Testis (tissue), 3 donors: ENCODE results near the gene EFNA5. TPM values are rescaled to one million over a fixed set of nuclear protein-coding genes. Genes with fewer than 3 reads are reported as not detected.
A peak's percentile ranks its signal among the peaks of the same experiment; 100 is the strongest.

Experiments
- DNase-seq: peaks from one replicate; pipeline ENCODE4 v3.0.0-alpha.2; 2019
- H3K27ac ChIP-seq, 2 donors: fragments of 200-600 bp; sonication (generic); one replicate each; pipeline ENCODE4 v1.5.1; 2019
- H3K27me3 ChIP-seq: fragments of 200-600 bp; sonication (generic); one replicate; pipeline ENCODE4 v1.5.1; 2019
- H3K36me3 ChIP-seq: fragments of 200-600 bp; sonication (generic); one replicate; pipeline ENCODE4 v1.5.1; 2017; ENCODE audit warnings: low read depth; ENCODE audit errors: missing control alignments
- H3K4me1 ChIP-seq: fragments of 200-600 bp; sonication (generic); one replicate; pipeline ENCODE4 v1.5.1; 2019
- H3K4me3 ChIP-seq, 2 donors: fragments of 200-600 bp; sonication (generic); one replicate each; pipeline ENCODE4 v1.5.1; 2017 to 2019
- H3K9me3 ChIP-seq: fragments of 200-600 bp; sonication (generic); one replicate; pipeline ENCODE4 v1.5.1; 2017
- POLR2A ChIP-seq: fragments of 450-650 bp; IDR thresholded peaks from one replicate; pipeline ENCODE4 v1.6.1; 2017; ENCODE audit warnings: antibody characterized with exemption, mild to moderate bottlenecking, moderate library complexity
- WGBS, 2 donors: methylation state at CpG; one replicate each; pipeline ENCODE4 v1.1.5; 2018; 5-methylcytosine and 5-hydroxymethylcytosine counted together
- intact Hi-C: fragments of 100-400 bp; cut with DNase I; formaldehyde crosslinking; loops from one replicate; pipeline ENCODE4 v1.15.1; 2023; ENCODE audit warnings: low total_unique reads
- polyA plus RNA-seq: library from polyadenylated mRNA; stranded (reverse); fragments of 350-450 nt; fragmentation: Illumina TruSeq; extraction: RNeasy Lipid Tissue Mini Kit (QIAGEN cat#74804); gene quantifications from one replicate; pipeline ENCODE4 v1.2.3, GENCODE V29; 2014; ENCODE audit warnings: low read depth, low replicate concordance; ENCODE audit not compliant: insufficient read depth
- total RNA-seq, 2 donors: library from RNA; depleted of rRNA; stranded (reverse); fragments of >200 nt; gene quantifications; one replicate each; pipeline ENCODE4 v1.2.3, GENCODE V29; 2016
- TF ChIP-seq, protein P1 (sequence below), 3 experiments: fragments of 450-650 bp in 2 of 3; fragments of 200-600 bp in 1 of 3; sonication (generic) in 1 of 3; IDR thresholded peaks; one replicate each; pipeline ENCODE4 v1.5.1; 2016 to 2019; ENCODE audit warnings: antibody characterized with exemption in 3 of 3, mild to moderate bottlenecking in 2 of 3, moderate library complexity in 1 of 3

The EFNA5 gene
- total and polyA plus RNA-seq, 3 donors from 2014 or later: 2.6 to 5.4 (median 3.5) TPM

DNA sequence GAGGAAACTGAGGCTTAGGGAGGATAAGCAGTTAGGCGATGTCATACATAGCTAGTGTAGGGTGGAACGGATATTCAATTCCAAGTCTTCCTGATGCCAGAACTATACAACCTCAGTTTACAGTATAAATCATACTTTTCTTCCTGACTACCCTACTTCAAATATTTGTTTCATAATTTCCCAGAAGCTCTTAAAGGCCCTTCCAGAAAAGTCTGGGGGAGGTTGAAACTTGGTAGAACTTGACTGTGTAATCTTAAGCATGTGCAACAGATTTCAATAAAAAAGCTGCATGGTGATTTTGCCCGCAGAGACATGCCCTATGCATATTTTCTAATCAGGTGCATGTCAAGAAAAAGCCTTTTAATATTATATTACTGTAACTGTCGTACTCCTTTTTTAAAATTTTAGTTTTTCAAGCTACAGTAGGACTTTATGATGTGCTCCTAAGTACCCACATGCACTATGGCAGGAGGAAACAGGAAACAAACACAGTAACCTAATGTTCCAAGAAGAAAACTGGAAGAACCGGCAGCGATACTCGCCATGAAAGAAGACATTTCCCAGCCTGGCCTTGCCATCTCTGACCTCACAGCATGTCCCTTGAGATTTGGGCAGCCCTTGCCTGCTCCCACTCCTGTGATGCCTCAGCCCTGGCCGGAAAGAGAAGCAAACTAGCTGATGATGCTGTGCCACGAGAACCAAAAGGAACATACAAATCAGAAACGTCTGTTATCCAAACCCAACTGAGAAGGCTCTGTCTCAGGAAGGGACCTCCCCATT is 266.0 kb downstream of the EFNA5 start:
- Histone ChIP-seq H3K4me3 (no peak overlapping the region), H3K27ac (no peak overlapping the region), H3K4me1 (peaks cover 5% of the 10 kb centered on the region), H3K27me3 (no peaks in the 10 kb centered on the region), H3K36me3 (no peaks in the 10 kb centered on the region), H3K9me3 (no peaks in the 10 kb centered on the region)
- WGBS, 2 donors: 70 to 82% methylated on average over 10 of the region's 10 CpGs
- DNase-seq: no peak
- TF ChIP-seq POLR2A: no peak
- TF ChIP-seq, protein P1, sequence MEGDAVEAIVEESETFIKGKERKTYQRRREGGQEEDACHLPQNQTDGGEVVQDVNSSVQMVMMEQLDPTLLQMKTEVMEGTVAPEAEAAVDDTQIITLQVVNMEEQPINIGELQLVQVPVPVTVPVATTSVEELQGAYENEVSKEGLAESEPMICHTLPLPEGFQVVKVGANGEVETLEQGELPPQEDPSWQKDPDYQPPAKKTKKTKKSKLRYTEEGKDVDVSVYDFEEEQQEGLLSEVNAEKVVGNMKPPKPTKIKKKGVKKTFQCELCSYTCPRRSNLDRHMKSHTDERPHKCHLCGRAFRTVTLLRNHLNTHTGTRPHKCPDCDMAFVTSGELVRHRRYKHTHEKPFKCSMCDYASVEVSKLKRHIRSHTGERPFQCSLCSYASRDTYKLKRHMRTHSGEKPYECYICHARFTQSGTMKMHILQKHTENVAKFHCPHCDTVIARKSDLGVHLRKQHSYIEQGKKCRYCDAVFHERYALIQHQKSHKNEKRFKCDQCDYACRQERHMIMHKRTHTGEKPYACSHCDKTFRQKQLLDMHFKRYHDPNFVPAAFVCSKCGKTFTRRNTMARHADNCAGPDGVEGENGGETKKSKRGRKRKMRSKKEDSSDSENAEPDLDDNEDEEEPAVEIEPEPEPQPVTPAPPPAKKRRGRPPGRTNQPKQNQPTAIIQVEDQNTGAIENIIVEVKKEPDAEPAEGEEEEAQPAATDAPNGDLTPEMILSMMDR (IDR thresholded peaks at IDR 0.05): no peak
- intact Hi-C loops: no loop called here

DNA sequence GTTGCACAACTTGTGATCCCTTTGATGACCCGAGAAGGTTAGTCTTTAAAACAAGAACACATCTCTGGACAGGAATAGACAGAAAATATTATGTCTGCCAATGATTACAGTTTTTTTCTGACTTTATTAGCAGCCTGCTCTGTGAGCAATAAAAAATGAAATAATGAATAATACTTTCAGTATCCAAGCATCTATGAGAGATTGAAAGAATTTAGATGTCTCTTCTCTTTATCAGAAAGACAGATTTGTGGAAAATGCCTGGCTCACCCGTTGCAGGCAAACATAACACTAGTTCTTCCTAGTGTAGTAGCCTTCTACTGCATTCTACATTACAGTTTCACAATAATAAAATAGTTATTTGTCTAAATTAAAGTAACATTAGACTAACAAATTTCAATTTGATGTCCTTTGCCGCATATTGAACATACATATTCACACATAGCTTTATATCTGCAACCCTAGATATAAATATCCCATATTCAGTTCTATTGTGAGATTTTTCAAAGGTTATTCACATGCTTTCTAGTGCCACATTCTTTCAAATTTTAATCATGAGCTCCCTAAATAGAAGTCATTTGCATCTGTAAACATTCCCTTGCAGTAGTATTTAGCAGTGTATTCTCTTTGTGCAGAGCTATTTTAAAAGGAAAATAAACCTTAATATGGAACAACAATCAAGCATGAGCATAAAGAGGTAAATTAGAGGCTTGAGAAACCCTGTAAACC is 267.3 kb downstream of the EFNA5 start:
- no peak for DNase-seq
- TF ChIP-seq POLR2A: no peak
- TF ChIP-seq, protein P1 (IDR thresholded peaks at IDR 0.05): no peak
- WGBS, 2 donors: 54 to 60% methylated on average over 3 of the region's 3 CpGs
- Histone ChIP-seq H3K4me1 (peaks cover 5% of the 10 kb centered on the region), H3K27ac (no peak overlapping the region), H3K27me3 (no peaks in the 10 kb centered on the region), H3K4me3 (no peak overlapping the region), H3K9me3 (no peaks in the 10 kb centered on the region), H3K36me3 (no peaks in the 10 kb centered on the region)
- intact Hi-C loops: no loop called here

DNA sequence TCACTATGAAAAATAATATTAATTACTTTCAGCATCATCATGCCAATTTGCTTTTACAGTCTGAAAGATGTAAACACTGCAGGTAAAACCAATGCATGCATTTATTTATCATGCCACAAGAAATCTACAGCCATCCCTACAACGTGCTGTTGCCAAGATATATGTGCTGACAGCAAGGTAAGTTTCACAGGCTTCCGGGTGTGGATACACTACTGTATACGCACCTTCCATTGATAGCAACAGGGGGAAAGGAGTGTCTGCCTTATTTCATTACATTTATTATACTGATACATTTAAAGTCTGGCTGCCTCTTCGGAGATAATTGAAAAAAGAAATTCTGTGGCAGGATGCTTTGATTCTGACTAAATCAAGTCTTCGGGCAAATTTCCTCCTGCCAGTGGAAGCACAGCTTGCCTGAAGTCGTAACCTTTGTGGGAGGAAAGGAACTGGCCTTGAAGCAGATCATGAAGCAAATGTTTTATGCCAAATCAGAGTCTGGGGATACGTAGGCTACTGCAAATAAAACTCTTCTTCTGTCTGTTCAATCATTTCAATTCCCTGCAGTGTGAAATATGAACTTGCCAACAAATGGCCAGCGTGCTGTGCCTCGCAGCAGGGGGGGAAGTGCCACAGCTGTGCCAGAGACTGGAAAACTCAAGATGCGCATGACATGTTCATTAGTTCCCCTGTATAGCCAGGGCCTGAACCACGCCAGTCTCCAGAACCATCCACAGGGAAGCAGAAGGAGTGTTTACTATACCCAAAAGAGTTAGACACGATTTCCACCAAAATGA is 268.1 kb downstream of the EFNA5 start:
- H3K4me3 ChIP-seq: no peak overlapping the region
- no peaks in the 10 kb centered on the region for H3K9me3 ChIP-seq
- H3K27ac ChIP-seq: no peak overlapping the region
- 42 to 55% methylated on average over 12 of the region's 12 CpGs for WGBS, 2 donors
- no peaks in the 10 kb centered on the region for H3K36me3 ChIP-seq
- peaks cover 5% of the 10 kb centered on the region for H3K4me1 ChIP-seq
- DNase-seq: peak; percentile 18
- no peak for TF ChIP-seq POLR2A
- TF ChIP-seq, protein P1 (IDR thresholded peaks at IDR 0.05): no peak
- no peaks in the 10 kb centered on the region for H3K27me3 ChIP-seq
- intact Hi-C loops: no loop called here

DNA sequence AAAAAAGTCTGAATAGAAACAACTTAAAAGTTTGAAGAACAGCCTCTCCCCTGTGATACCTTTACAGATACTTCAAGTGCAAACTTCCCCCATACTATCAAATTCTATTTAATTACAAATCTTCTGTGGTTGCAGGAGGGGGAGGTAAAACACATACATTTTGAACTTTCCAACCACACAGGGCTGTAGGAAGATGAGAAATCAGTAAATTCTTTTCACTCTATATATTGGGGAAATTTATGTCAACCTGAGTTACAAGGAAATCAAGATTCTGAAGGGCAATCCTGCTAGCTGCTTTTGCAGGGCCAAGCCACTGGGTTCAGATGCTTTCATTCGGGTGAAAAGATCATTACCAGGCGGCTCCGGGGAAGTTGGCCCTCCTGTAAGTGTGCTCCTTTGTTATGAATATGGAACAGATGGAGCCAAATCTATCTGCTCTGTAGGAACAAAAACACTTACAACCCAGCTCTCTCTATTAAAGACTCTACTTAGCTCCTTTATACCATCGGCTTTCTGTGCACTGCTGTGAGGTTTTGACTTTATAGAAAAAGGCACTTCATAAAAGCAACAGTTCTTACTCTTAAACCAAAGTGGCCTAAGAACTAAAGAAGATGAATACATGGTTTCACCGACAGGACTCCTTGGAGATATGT is 269.1 kb downstream of the EFNA5 start:
- Histone ChIP-seq H3K4me1 (peaks cover 5% of the 10 kb centered on the region), H3K9me3 (no peaks in the 10 kb centered on the region), H3K27ac (no peak overlapping the region), H3K27me3 (no peaks in the 10 kb centered on the region), H3K4me3 (no peak overlapping the region), H3K36me3 (no peaks in the 10 kb centered on the region)
- intact Hi-C loops: no loop called here
- no peak for DNase-seq
- 56 to 68% methylated on average over 5 of the region's 5 CpGs for WGBS, 2 donors
- TF ChIP-seq, protein P1 (IDR thresholded peaks at IDR 0.05): no peak
- TF ChIP-seq POLR2A: no peak
